HCT116 (cell line): ENCODE measurements around the gene SUPT16H. TPM values are rescaled to one million over a fixed set of nuclear protein-coding genes. Genes with fewer than 3 reads are reported as not detected.

ENCODE experiments used
- ATAC-seq: fragments of 200-7000 bp; cut with Tn5 transposase; 2 replicates; pipeline ENCODE4 v1.9.1; 2020; ENCODE audit warnings: mild to moderate bottlenecking, moderate library complexity
- Bru-seq: library from RNA; stranded (reverse); fragments of 400-500 nt; gene quantifications from one replicate; lab custom pipeline; 2021; lab: Mats Ljungman, UMichigan
- BruChase-seq, 2 experiments: library from RNA; stranded (reverse); fragments of 400-500 nt; gene quantifications; one replicate each; lab custom pipeline; 2021; lab: Mats Ljungman, UMichigan
- BruUV-seq: library from RNA; stranded (reverse); fragments of 400-500 nt; replicated peaks from 2 replicates; lab custom pipeline; 2021; lab: Mats Ljungman, UMichigan
- CTCF ChIA-PET: fragments of 300-600 bp; sonication (Branson Sonifier 250); formaldehyde crosslinking; loops from one replicate; lab custom pipeline; 2021; ENCODE audit warnings: antibody characterized with exemption; lab: Charles Lee
- POLR2A ChIA-PET: fragments of 300-600, 350-600 bp; sonication (Branson Sonifier 250); formaldehyde crosslinking; loops from one replicate; lab custom pipeline; 2021; ENCODE audit warnings: antibody characterized with exemption; lab: Charles Lee
- RAD21 ChIA-PET, 2 experiments: fragments of 300-600 bp; sonication (Branson Sonifier 250); formaldehyde crosslinking; loops; one replicate each; lab custom pipeline; 2023; ENCODE audit warnings: low total read pairs in 2 of 2; ENCODE audit not compliant: uncharacterized antibody in 2 of 2, unreplicated experiment in 2 of 2, low non-redundant PET in 1 of 2; lab: Charles Lee
- DNase-seq: peaks from one replicate; pipeline ENCODE4 v3.0.0-alpha.2; 2010; ENCODE audit warnings: low read depth, low spot score
- H2AFZ ChIP-seq: fragments of 200-600 bp; shearing (Covaris generic), sonication (generic); 2 replicates; pipeline ENCODE4 v1.6.1; 2017; ENCODE audit warnings: low read depth, mixed run types, mixed read lengths, antibody characterized with exemption, low read length; ENCODE audit not compliant: poor library complexity, severe bottlenecking
- H3K27ac ChIP-seq: 2 replicates; pipeline ENCODE4 v1.5.1; 2012; ENCODE audit warnings: low read depth, low read length
- H3K27me3 ChIP-seq: fragments of 200-600 bp; sonication (generic); 2 replicates; pipeline ENCODE4 v1.6.1; 2016; ENCODE audit warnings: mixed run types, low read length, mixed read lengths; ENCODE audit not compliant: insufficient read depth
- H3K36me3 ChIP-seq, 2 experiments: fragments of 200-500 bp in 1 of 2; fragments of 200-600 bp in 1 of 2; sonication (Bioruptor generic) in 1 of 2; sonication (generic) in 1 of 2; 2 replicates each; pipeline versions ENCODE4 v1.5.1 to v1.6.1; 2014 to 2016; ENCODE audit warnings: low read length in 2 of 2, inconsistent platforms in 1 of 2, mixed read lengths in 1 of 2, mixed run types in 1 of 2; ENCODE audit not compliant: insufficient read depth in 2 of 2, control insufficient read depth in 1 of 2
- H3K4me1 ChIP-seq, 2 experiments: fragments of 200-600 bp in 1 of 2; sonication (generic) in 1 of 2; 2 replicates each; pipeline versions ENCODE4 v1.5.1 to v1.6.1; 2012 to 2017; ENCODE audit warnings: low read length in 2 of 2, inconsistent platforms in 1 of 2, mild to moderate bottlenecking in 1 of 2, mixed read lengths in 1 of 2, mixed run types in 1 of 2, moderate library complexity in 1 of 2; ENCODE audit not compliant: insufficient read depth in 2 of 2, control insufficient read depth in 1 of 2
- H3K4me2 ChIP-seq: fragments of 200-600 bp; sonication (generic); 2 replicates; pipeline ENCODE4 v1.6.1; 2017; ENCODE audit warnings: mixed run types, low read length, mixed read lengths
- H3K4me3 ChIP-seq, 2 experiments: fragments of 200-600 bp in 1 of 2; sonication (generic) in 1 of 2; replicated peaks in 1 of 2; 2 replicates each; pipeline ENCODE4 v1.5.1; 2011 to 2016; ENCODE audit warnings: low read length in 2 of 2, control low read depth in 1 of 2, low read depth in 1 of 2, mild to moderate bottlenecking in 1 of 2, mixed read lengths in 1 of 2, mixed run types in 1 of 2
- H3K79me2 ChIP-seq: fragments of 200-600 bp; sonication (generic); 2 replicates; pipeline ENCODE4 v1.6.1; 2017; ENCODE audit warnings: mild to moderate bottlenecking, mixed run types, low read length, moderate library complexity, mixed read lengths; ENCODE audit not compliant: insufficient read depth
- H3K9ac ChIP-seq: fragments of 200-600 bp; sonication (generic); 2 replicates; pipeline ENCODE4 v1.6.1; 2016; ENCODE audit warnings: low read length, mixed read lengths
- H3K9me2 ChIP-seq: fragments of 200-600 bp; sonication (generic), shearing (Covaris generic); 2 replicates; pipeline ENCODE4 v1.6.1; 2017; ENCODE audit warnings: mixed run types, mild to moderate bottlenecking, moderate library complexity; ENCODE audit not compliant: insufficient read depth
- H3K9me3 ChIP-seq, 2 experiments: fragments of 200-500 bp in 1 of 2; fragments of 200-600 bp in 1 of 2; sonication (Bioruptor generic) in 1 of 2; sonication (generic) in 1 of 2; 2 replicates each; pipeline ENCODE4 v1.6.1; 2014 to 2017; ENCODE audit warnings: low read length in 2 of 2, mixed read lengths in 2 of 2, inconsistent platforms in 1 of 2, low read depth in 1 of 2, mild to moderate bottlenecking in 1 of 2, mixed run types in 1 of 2, moderate library complexity in 1 of 2; ENCODE audit not compliant: control insufficient read depth in 1 of 2, insufficient read depth in 1 of 2
- H4K20me1 ChIP-seq: fragments of 200-600 bp; sonication (generic), shearing (Covaris generic); 2 replicates; pipeline ENCODE4 v1.6.1; 2017; ENCODE audit warnings: mixed run types, mild to moderate bottlenecking, moderate library complexity; ENCODE audit not compliant: insufficient read depth
- EGR1 ChIP-seq: IDR thresholded peaks from 2 replicates; pipeline ENCODE4 v1.6.1; 2012; ENCODE audit warnings: low read depth
- ELF1 ChIP-seq: IDR thresholded peaks from 2 replicates; pipeline ENCODE4 v1.6.1; 2012; ENCODE audit warnings: low read depth, borderline replicate concordance
- JUND ChIP-seq: IDR thresholded peaks from 2 replicates; pipeline ENCODE4 v1.6.1; 2012
- MAX ChIP-seq: IDR thresholded peaks from 2 replicates; pipeline ENCODE4 v1.6.1; 2012
- POLR2AphosphoS5 ChIP-seq: IDR thresholded peaks from 2 replicates; pipeline ENCODE4 v1.6.1; 2011; ENCODE audit warnings: mild to moderate bottlenecking, low read depth, low read length, moderate library complexity
- SIN3A ChIP-seq: IDR thresholded peaks from 2 replicates; pipeline ENCODE4 v1.6.1; 2012; ENCODE audit warnings: low read depth
- TCF7L2 ChIP-seq: IDR thresholded peaks from 2 replicates; pipeline ENCODE4 v1.7.0; 2011; ENCODE audit warnings: borderline replicate concordance, inconsistent platforms; ENCODE audit not compliant: insufficient read depth, insufficient read length; ENCODE audit errors: extremely low read depth
- YY1 ChIP-seq: IDR thresholded peaks from 2 replicates; pipeline ENCODE4 v1.6.1; 2011; ENCODE audit warnings: low read length, low read depth, moderate library complexity, mild to moderate bottlenecking; ENCODE audit not compliant: insufficient replicate concordance; ENCODE audit errors: extremely low read depth
- ZFX ChIP-seq: fragments of 450-650 bp; IDR thresholded peaks from 2 replicates; pipeline ENCODE4 v1.6.1; 2017
- intact Hi-C: fragments of 100-400 bp; cut with micrococcal nuclease; formaldehyde crosslinking; loops from 2 replicates; pipeline ENCODE4 v1.10.0; 2022
- long read RNA-seq: library from polyadenylated mRNA; unstranded; transcript quantifications from one replicate; pipeline ENCODE4 v2.0.0, GENCODE V29; 2021; ENCODE audit not compliant: unreplicated experiment
- polyA plus RNA-seq: library from polyadenylated mRNA; unstranded; fragments of >200 nt; gene quantifications from 2 replicates; pipeline ENCODE4 v1.2.1, GENCODE V29; 2012; ENCODE audit warnings: missing spikeins
- total RNA-seq: library from RNA; stranded (reverse); gene quantifications from one replicate; pipeline ENCODE4 v1.2.1, GENCODE V29; 2021; ENCODE audit not compliant: unreplicated experiment

Gene SUPT16H
- total RNA-seq (154 TPM), Bru-seq, nascent RNA (percentile 95 among the genes with signal in this experiment), BruChase-seq, experiment 1, labeled RNA remaining after a 6-hour chase (percentile 99 among the genes with signal in this experiment), BruChase-seq, experiment 2, labeled RNA remaining after a 2-hour chase (percentile 97 among the genes with signal in this experiment)
- polyA plus RNA-seq, result 81.8 and 107 TPM in 2 replicates
- long read RNA-seq, full-length matches to known transcripts, result 329 of 519 reads
- long read RNA-seq, partial matches to known transcripts, result 147 of 519 reads
- long read RNA-seq, other reads (novel, unspliced or antisense), result 43 of 519 reads

GRCh38 chr14:21383848-21384493 lies at the start of gene SUPT16H:
TSS of gene SUPT16H (minus strand) at chr14:21384019. CDS start at chr14:21383927, 92 bp downstream.
- DNase-seq (peak; percentile 85), ATAC-seq (peak; percentile 97)
- Histone ChIP-seq H3K4me1 (peaks cover 7 to 17% of the 10 kb centered on the region in 2 experiments; a peak in 3 of 4 replicates), H2AFZ (peak within 1 kb of the TSS; percentile 19), H3K9ac (peak within 1 kb of the TSS; percentile 96), H3K36me3 (peaks cover 10 to 22% of the 10 kb centered on the region in 2 experiments; a peak in 3 of 4 replicates), H4K20me1 (peaks cover 5% of the 10 kb centered on the region; the same call in 1 of the 2 replicates), H3K79me2 (peaks cover 52% of the 10 kb centered on the region), H3K4me2 (peak within 1 kb of the TSS; percentile 67), H3K27me3 (no peaks in the 10 kb centered on the region), H3K9me3 (no peaks in the 10 kb centered on the region), H3K27ac (peak within 1 kb of the TSS; percentile 87), H3K4me3 (peak within 1 kb of the TSS; percentile 95 to 100), H3K9me2 (no peaks in the 10 kb centered on the region)
- no TSS peak for BruUV-seq
- no peak for TF ChIP-seq YY1
- peak; percentile 90 for TF ChIP-seq MAX
- TF ChIP-seq EGR1, result peak; percentile 46; the same call in 1 of the 2 replicates
- TF ChIP-seq POLR2AphosphoS5, result peak; percentile 66
- peak; percentile 45 for TF ChIP-seq TCF7L2
- TF ChIP-seq SIN3A, result peak; percentile 49
- TF ChIP-seq JUND, result no peak
- peak; percentile 71 for TF ChIP-seq ELF1
- TF ChIP-seq ZFX, result peak; percentile 96
- ChIA-PET RAD21 (no interaction called here), POLR2A (interaction anchor here (1.2 kb wide), 1 partner anchor 72 kb away, joined by 4 read pairs; the partner anchor contains the start of gene CHD8), CTCF (interaction anchor here (1.0 to 1.3 kb wide), 2 partner anchors 92 to 94 kb away, joined by 3 to 4 read pairs; partner anchors contain the start of gene RAB2B)
- intact Hi-C loops, result no loop called here
